Epithelial cell of esophagus (primary cell): ENCODE measurements around the gene MCUR1.
"Not testable (repeated sequence)": the region's sequence is repeated elsewhere in the genome, so short reads cannot be mapped to it uniquely, and the experiment has no call there.

Source experiments
- DNase-seq: peaks from one replicate; pipeline ENCODE4 v3.0.0; 2010; ENCODE audit warnings: low read depth
- H3K4me3 ChIP-seq: 2 replicates; pipeline ENCODE4 v1.5.1; 2011; ENCODE audit warnings: mild to moderate bottlenecking, low read length, control low read depth
- TF ChIP-seq, protein P1 (sequence below): IDR thresholded peaks from 2 replicates; pipeline ENCODE4 v1.5.1; 2011; ENCODE audit warnings: low read depth, mild to moderate bottlenecking, low read length, control low read depth, inconsistent platforms; ENCODE audit not compliant: insufficient read depth; ENCODE audit errors: missing control alignments

The MCUR1 gene

DNA sequence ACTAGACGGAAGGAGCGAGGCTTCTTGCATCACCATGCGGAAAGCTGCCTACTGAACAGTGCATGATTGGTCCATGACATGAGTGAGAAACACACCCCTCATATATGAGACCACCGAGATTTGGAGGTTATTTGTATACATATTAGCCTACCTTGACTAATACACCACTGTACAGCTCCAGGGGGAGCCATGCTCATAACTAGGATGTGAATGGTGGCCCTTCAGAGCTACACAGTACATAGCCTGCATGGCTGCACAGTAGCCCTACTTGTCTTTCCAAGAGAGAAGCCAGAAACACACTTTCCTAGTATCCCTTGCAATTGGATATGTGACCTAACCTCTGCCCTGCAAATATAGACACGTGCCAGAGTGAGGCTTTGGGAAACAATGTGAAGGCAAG lies 21.8 kb upstream of the MCUR1 start:
- TF ChIP-seq, protein P1, sequence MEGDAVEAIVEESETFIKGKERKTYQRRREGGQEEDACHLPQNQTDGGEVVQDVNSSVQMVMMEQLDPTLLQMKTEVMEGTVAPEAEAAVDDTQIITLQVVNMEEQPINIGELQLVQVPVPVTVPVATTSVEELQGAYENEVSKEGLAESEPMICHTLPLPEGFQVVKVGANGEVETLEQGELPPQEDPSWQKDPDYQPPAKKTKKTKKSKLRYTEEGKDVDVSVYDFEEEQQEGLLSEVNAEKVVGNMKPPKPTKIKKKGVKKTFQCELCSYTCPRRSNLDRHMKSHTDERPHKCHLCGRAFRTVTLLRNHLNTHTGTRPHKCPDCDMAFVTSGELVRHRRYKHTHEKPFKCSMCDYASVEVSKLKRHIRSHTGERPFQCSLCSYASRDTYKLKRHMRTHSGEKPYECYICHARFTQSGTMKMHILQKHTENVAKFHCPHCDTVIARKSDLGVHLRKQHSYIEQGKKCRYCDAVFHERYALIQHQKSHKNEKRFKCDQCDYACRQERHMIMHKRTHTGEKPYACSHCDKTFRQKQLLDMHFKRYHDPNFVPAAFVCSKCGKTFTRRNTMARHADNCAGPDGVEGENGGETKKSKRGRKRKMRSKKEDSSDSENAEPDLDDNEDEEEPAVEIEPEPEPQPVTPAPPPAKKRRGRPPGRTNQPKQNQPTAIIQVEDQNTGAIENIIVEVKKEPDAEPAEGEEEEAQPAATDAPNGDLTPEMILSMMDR = no peak
- no peak overlapping the region for H3K4me3 ChIP-seq
- DNase-seq = no peak

GRCh38 chr6:13834790-13835189 lies 20.4 kb upstream of the MCUR1 start:
- DNase-seq = no peak
- TF ChIP-seq, protein P1 = no peak
- no peak overlapping the region for H3K4me3 ChIP-seq

- not testable (repeated sequence) for H3K4me3 ChIP-seq, DNase-seq
These were observed 19.7 kb upstream of the MCUR1 start for GRCh38 chr6:13834018-13834417.

- no peak for DNase-seq
- no peak overlapping the region for H3K4me3 ChIP-seq
- TF ChIP-seq, protein P1 = no peak
These were observed 18.4 kb upstream of the MCUR1 start for GRCh38 chr6:13832778-13833177.

DNA sequence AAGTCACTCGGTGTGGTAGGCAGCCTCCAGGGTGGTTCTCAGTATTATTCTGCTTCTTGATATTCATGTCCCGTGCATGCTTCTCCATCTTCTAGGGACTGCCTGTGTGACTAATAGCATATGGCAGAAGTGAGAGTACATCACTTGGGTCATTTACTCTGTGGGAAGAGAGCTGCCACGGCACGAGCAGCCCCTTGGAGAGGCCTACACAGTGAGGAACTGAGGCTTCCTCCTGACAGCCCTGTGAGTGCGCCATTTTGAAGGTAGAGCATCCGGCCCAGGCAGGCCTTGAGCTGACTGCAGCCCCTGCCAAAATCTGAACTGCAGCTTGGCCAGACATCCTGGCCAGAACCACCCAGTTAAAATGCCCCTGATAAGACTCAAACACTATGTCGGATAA lies 17.3 kb upstream of the MCUR1 start:
- TF ChIP-seq, protein P1 = no peak
- DNase-seq = no peak

DNA sequence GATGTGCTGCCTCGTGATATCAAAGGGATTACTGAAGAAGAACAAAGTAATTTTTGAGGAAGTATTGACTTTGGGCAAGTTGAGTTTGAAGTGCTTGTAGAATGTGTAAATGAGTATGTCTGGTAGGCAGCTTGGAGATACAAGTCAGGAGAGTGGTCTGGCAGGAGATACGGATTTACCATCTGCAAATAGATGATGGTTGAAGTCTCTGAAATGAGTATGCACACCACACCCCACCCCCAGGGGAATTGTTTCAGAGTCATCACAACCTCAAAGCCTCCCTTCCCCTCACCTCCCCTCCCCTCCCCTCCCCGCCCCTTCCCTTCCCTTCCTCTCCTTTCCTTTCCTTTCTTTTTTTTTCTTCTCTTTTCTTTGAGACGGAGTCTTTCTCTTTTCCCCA lies 16.4 kb upstream of the MCUR1 start:
- TF ChIP-seq, protein P1 = no peak

More for the DNA sequence above, 17.3 kb upstream of the MCUR1 start:
- H3K4me3 ChIP-seq = no peak overlapping the region

DNA sequence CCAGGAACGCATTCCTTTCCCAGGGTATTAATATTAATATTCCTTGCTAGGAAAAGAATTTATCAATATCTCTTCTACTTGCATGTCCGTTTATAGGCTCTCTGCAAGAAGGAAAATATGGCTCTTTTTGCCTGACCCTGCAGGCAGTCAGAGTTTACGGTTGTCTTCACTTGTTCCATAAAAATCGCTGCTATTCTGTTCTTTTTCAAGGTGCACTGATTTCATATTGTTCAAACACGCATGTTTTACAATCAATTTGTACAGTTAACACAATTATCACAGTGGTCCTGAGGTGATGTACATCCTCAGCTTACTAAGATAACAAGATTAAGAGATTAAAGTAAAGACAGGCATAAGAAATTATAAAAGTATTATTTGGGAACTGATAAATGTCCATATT lies 15.1 kb upstream of the MCUR1 start:
- not testable (repeated sequence) for DNase-seq, H3K4me3 ChIP-seq

More for the DNA sequence above, 16.4 kb upstream of the MCUR1 start:
- H3K4me3 ChIP-seq = no peak overlapping the region
- no peak for DNase-seq

- not testable (repeated sequence) for H3K4me3 ChIP-seq, DNase-seq
These were observed 14.4 kb upstream of the MCUR1 start for GRCh38 chr6:13828656-13829301.

DNA sequence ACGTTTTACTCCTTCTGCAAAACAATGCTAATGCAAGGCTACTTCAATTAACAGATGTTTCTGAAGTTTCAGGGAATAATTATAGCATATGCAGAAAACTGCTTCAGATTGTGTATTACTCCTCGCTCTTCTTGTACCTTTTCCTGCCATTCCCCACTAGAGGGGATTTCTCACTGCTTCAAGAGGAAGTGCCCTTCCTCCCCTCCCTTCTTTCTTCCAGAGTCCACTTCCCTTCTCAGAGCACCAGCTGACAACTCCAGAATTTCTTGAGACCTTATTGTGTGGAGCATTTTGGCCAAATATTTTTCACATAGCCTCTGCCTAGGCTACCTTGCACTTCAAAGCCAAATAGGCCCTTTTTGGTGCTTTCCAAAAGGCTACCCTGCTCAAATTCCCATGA lies 12.7 kb upstream of the MCUR1 start:
- no peak overlapping the region for H3K4me3 ChIP-seq
- DNase-seq = no peak
- TF ChIP-seq, protein P1 = no peak
